ENCODE results near the gene C1orf226. TPM values are rescaled to one million over a fixed set of nuclear protein-coding genes. Genes with fewer than 3 reads are reported as not detected.
"Not testable (repeated sequence)": the region's sequence is repeated elsewhere in the genome, so short reads cannot be mapped to it uniquely, and the experiment has no call there.

Gene C1orf226
- total and polyA plus RNA-seq, 4 donors = 2.1 to 7.9 (median 2.4) TPM

DNA sequence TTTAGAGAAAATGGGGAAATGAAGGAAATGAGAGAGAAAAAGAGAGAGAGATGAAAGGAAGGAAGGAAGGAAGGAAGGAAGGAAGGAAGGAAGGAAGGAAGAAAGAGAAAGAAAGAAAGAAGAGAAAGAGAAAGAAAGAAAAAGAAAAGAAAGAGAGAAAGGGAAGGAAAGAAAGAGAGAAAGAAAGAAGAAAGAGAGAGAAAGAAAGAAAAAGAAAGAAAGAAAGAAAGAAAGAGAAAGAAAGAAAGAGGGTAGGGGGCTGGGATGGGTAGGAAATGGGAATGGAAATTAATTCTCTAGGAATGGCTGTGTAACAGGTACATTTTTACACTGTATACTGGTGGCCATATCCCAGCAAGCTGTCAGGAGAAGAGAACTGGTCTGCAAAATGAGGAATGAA is 34.7 kb downstream of the C1orf226 start:
- Histone ChIP-seq H3K36me3 (ENCODE audit: control insufficient read depth in 4 of 4, insufficient read depth in 4 of 4, low read length in 4 of 4) (no peaks in the 10 kb centered on the region), H3K9me3 (ENCODE audit: control insufficient read depth in 4 of 4, insufficient read depth in 3 of 4, low read length in 3 of 4) (peaks cover 0 to 2% (median 0%) of the 10 kb centered on the region in 4 donors), H3K4me1 (ENCODE audit: control insufficient read depth in 5 of 5, insufficient read depth in 5 of 5, low read length in 5 of 5) (no peaks in the 10 kb centered on the region), H3K4me3 (no peak overlapping the region), H3K27ac (ENCODE audit: low read depth in 1 of 2, low read length in 1 of 2) (no peak overlapping the region), H3K27me3 (ENCODE audit: control insufficient read depth in 3 of 3, insufficient read depth in 3 of 3, low read length in 2 of 3) (no peaks in the 10 kb centered on the region), H3K9ac (ENCODE audit: insufficient read depth in 1 of 2, low read length in 2 of 2) (no peak overlapping the region)
- no peak for DNase-seq
- no peak for ATAC-seq (ENCODE audit: insufficient read depth, low FRiP score)
- TF ChIP-seq, protein P1, sequence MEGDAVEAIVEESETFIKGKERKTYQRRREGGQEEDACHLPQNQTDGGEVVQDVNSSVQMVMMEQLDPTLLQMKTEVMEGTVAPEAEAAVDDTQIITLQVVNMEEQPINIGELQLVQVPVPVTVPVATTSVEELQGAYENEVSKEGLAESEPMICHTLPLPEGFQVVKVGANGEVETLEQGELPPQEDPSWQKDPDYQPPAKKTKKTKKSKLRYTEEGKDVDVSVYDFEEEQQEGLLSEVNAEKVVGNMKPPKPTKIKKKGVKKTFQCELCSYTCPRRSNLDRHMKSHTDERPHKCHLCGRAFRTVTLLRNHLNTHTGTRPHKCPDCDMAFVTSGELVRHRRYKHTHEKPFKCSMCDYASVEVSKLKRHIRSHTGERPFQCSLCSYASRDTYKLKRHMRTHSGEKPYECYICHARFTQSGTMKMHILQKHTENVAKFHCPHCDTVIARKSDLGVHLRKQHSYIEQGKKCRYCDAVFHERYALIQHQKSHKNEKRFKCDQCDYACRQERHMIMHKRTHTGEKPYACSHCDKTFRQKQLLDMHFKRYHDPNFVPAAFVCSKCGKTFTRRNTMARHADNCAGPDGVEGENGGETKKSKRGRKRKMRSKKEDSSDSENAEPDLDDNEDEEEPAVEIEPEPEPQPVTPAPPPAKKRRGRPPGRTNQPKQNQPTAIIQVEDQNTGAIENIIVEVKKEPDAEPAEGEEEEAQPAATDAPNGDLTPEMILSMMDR (IDR thresholded peaks at IDR 0.05; ENCODE audit: control extremely low read depth, extremely low read depth) = no peak

DNA sequence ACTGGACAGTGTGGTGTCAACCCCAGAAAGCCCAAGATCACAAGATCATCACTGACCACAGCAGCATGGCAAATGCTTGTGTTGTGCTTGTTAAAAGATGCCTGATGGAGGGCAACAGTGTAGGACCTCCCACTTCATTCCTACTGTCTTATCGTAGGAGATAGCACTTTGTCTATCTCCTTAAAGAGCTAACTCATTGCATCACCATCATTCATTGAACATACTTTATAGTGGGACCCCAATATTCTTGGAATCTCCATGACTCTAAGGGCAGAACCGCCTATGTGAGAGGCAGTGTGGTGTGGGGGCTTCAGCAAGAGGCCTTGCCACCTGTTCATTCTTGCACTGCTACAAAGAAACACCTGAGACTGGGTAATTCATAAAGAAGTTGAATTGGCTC is 35.4 kb downstream of the C1orf226 start:
- no peak for DNase-seq
- no peak for ATAC-seq (ENCODE audit: insufficient read depth, low FRiP score)
- Histone ChIP-seq H3K4me1 (ENCODE audit: control insufficient read depth in 5 of 5, insufficient read depth in 5 of 5, low read length in 5 of 5) (no peaks in the 10 kb centered on the region), H3K27ac (ENCODE audit: low read depth in 1 of 2, low read length in 1 of 2) (no peak overlapping the region), H3K9me3 (ENCODE audit: control insufficient read depth in 4 of 4, insufficient read depth in 3 of 4, low read length in 3 of 4) (peaks cover 0 to 2% (median 0%) of the 10 kb centered on the region in 4 donors), H3K4me3 (no peak overlapping the region), H3K9ac (ENCODE audit: insufficient read depth in 1 of 2, low read length in 2 of 2) (no peak overlapping the region), H3K27me3 (ENCODE audit: control insufficient read depth in 3 of 3, insufficient read depth in 3 of 3, low read length in 2 of 3) (no peaks in the 10 kb centered on the region), H3K36me3 (ENCODE audit: control insufficient read depth in 4 of 4, insufficient read depth in 4 of 4, low read length in 4 of 4) (no peaks in the 10 kb centered on the region)
- 95 to 98% methylated on average over 2 of the region's 2 CpGs for WGBS, 2 donors
- TF ChIP-seq, protein P1 (IDR thresholded peaks at IDR 0.05; ENCODE audit: control extremely low read depth, extremely low read depth) = no peak

DNA sequence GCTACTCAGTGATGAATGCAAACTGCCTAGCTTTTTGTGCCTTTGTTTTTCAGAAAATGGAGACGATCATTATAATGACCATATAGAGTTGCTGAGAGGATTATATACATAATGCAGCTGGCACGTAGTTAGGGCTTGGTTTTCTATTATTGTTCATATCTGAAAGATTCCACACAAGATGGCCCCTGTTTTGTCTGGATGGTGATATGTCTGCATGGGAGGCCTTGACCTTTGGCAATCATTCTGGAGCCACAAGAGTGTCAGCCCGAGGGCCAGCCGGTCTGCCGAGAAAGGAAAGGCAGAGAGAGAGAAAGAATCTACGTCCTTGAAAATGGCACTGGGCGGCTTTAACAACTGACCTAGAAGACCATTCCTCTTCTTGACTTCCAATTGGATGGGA is 36.1 kb downstream of the C1orf226 start:
- peaks cover 0 to 2% (median 0%) of the 10 kb centered on the region in 4 donors for H3K9me3 ChIP-seq (ENCODE audit: control insufficient read depth in 4 of 4, insufficient read depth in 3 of 4, low read length in 3 of 4)
- DNase-seq (no peak), ATAC-seq (ENCODE audit: insufficient read depth, low FRiP score) (no peak)
- H3K4me1 ChIP-seq (ENCODE audit: control insufficient read depth in 5 of 5, insufficient read depth in 5 of 5, low read length in 5 of 5) = no peaks in the 10 kb centered on the region
- TF ChIP-seq, protein P1 (IDR thresholded peaks at IDR 0.05; ENCODE audit: control extremely low read depth, extremely low read depth) = no peak
- WGBS, 2 donors = 95 to 97% methylated on average over 7 of the region's 7 CpGs
- no peak overlapping the region for H3K27ac ChIP-seq (ENCODE audit: low read depth in 1 of 2, low read length in 1 of 2)
- H3K36me3 ChIP-seq (ENCODE audit: control insufficient read depth in 4 of 4, insufficient read depth in 4 of 4, low read length in 4 of 4) = no peaks in the 10 kb centered on the region
- no peaks in the 10 kb centered on the region for H3K27me3 ChIP-seq (ENCODE audit: control insufficient read depth in 3 of 3, insufficient read depth in 3 of 3, low read length in 2 of 3)
- no peak overlapping the region for H3K4me3 ChIP-seq
- no peak overlapping the region for H3K9ac ChIP-seq (ENCODE audit: insufficient read depth in 1 of 2, low read length in 2 of 2)

DNA sequence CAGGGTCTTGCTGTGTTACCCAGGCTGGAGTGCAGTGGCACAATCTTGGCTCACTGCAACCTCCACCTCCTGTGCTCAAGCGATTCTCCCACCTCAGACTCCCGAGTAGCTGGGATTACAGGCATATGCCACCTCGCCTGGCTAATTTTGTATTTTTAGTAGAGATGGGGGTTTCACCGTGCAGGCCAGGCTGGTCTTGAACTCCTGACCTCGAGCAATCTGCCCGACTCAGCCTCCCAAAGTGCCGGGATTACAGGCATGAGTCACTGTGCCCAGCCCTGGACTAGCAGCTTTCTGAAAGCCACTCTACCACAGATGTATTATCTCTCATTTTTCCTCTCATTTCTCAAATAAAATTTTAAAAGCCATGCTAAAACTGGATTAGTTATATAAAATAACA is 37.1 kb downstream of the C1orf226 start:
- 90 to 99% methylated on average over 7 of the region's 7 CpGs for WGBS, 2 donors
- not testable (repeated sequence) for H3K27ac ChIP-seq (ENCODE audit: low read depth in 1 of 2, low read length in 1 of 2); H3K9me3 ChIP-seq (ENCODE audit: control insufficient read depth in 4 of 4, insufficient read depth in 3 of 4, low read length in 3 of 4); ATAC-seq (ENCODE audit: insufficient read depth, low FRiP score); H3K4me3 ChIP-seq; H3K9ac ChIP-seq (ENCODE audit: insufficient read depth in 1 of 2, low read length in 2 of 2); H3K4me1 ChIP-seq (ENCODE audit: control insufficient read depth in 5 of 5, insufficient read depth in 5 of 5, low read length in 5 of 5); DNase-seq; H3K27me3 ChIP-seq (ENCODE audit: control insufficient read depth in 3 of 3, insufficient read depth in 3 of 3, low read length in 2 of 3); H3K36me3 ChIP-seq (ENCODE audit: control insufficient read depth in 4 of 4, insufficient read depth in 4 of 4, low read length in 4 of 4)

DNA sequence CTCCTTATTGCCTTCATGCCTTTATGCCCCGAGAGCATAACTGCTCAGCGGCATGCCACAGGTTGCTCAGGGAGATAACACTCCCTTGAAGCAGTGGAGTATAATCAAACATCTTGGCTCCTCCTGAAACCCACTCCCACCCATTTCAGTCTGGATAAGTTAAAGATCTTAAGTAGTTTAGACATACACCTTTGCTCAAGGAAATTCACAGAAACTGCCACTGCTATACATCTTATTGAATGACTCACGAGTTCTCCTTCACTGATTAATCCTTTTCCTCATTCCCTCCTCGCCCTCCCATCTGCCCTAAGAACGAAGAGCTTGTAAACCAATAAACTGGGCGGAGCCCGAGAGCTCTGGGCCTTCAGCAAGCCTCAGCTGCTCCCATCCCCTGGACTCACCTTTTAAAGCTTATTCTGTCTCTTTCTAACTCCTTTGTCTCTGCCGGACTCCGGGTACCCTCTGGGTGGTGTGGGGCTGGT is 38.0 kb downstream of the C1orf226 start:
- not testable (repeated sequence) for H3K4me1 ChIP-seq (ENCODE audit: control insufficient read depth in 5 of 5, insufficient read depth in 5 of 5, low read length in 5 of 5); H3K9me3 ChIP-seq (ENCODE audit: control insufficient read depth in 4 of 4, insufficient read depth in 3 of 4, low read length in 3 of 4); DNase-seq; H3K4me3 ChIP-seq; H3K27me3 ChIP-seq (ENCODE audit: control insufficient read depth in 3 of 3, insufficient read depth in 3 of 3, low read length in 2 of 3); H3K27ac ChIP-seq (ENCODE audit: low read depth in 1 of 2, low read length in 1 of 2); ATAC-seq (ENCODE audit: insufficient read depth, low FRiP score); H3K36me3 ChIP-seq (ENCODE audit: control insufficient read depth in 4 of 4, insufficient read depth in 4 of 4, low read length in 4 of 4); H3K9ac ChIP-seq (ENCODE audit: insufficient read depth in 1 of 2, low read length in 2 of 2)
- WGBS, 2 donors = 74 to 93% methylated on average over 9 of the region's 9 CpGs

Data from lung (tissue), 12 donors.